H9 (cell line): Measurements from ENCODE around the gene FHIT. TPM values are rescaled to one million over a fixed set of nuclear protein-coding genes. Genes with fewer than 3 reads are reported as not detected.

ENCODE experiments used
- DNase-seq: peaks from one replicate; pipeline ENCODE4 v3.0.0-alpha.2; 2017
- H2AFZ ChIP-seq: one replicate; pipeline ENCODE4 v1.6.1; 2013; ENCODE audit warnings: mild to moderate bottlenecking, low read length, control low read depth, moderate library complexity
- H2AK5ac ChIP-seq: 2 replicates; pipeline ENCODE4 v1.6.1; 2013; ENCODE audit warnings: low read length, control low read depth, mixed read lengths; ENCODE audit not compliant: insufficient read length
- H2BK120ac ChIP-seq: one replicate; pipeline ENCODE4 v1.6.1; 2013; ENCODE audit warnings: low read depth, mild to moderate bottlenecking, low read length, control low read depth, inconsistent platforms; ENCODE audit not compliant: poor library complexity, severe bottlenecking
- H2BK12ac ChIP-seq: 2 replicates; pipeline ENCODE4 v1.6.1; 2013; ENCODE audit warnings: low read length, control low read depth, mixed read lengths, low read depth; ENCODE audit not compliant: insufficient read length
- H2BK15ac ChIP-seq: 2 replicates; pipeline ENCODE4 v1.6.1; 2013; ENCODE audit warnings: low read depth, low read length, control low read depth
- H2BK20ac ChIP-seq: one replicate; pipeline ENCODE4 v1.6.1; 2013; ENCODE audit warnings: low read depth, mild to moderate bottlenecking, low read length, control low read depth, inconsistent platforms; ENCODE audit not compliant: poor library complexity, severe bottlenecking
- H2BK5ac ChIP-seq: 2 replicates; pipeline ENCODE4 v1.6.1; 2013; ENCODE audit warnings: low read length, control low read depth, mixed read lengths; ENCODE audit not compliant: insufficient read length
- H3K14ac ChIP-seq: 2 replicates; pipeline ENCODE4 v1.6.1; 2013; ENCODE audit warnings: low read length, control low read depth; ENCODE audit not compliant: insufficient read depth
- H3K18ac ChIP-seq: 2 replicates; pipeline ENCODE4 v1.6.1; 2013; ENCODE audit warnings: low read depth, mild to moderate bottlenecking, mixed read lengths, low read length, control low read depth; ENCODE audit not compliant: insufficient read length
- H3K23ac ChIP-seq: 2 replicates; pipeline ENCODE4 v1.6.1; 2013; ENCODE audit warnings: low read length, control low read depth, mixed read lengths, low read depth; ENCODE audit not compliant: insufficient read length
- H3K23me2 ChIP-seq: 2 replicates; pipeline ENCODE4 v1.6.1; 2013; ENCODE audit warnings: low read depth, mild to moderate bottlenecking, mixed read lengths, low read length, control low read depth; ENCODE audit not compliant: insufficient read length, poor library complexity, severe bottlenecking
- H3K27ac ChIP-seq: 2 replicates; pipeline ENCODE4 v1.5.1; 2013; ENCODE audit warnings: low read length, control low read depth, mixed read lengths, low read depth; ENCODE audit not compliant: insufficient read length
- H3K27me3 ChIP-seq: 2 replicates; pipeline ENCODE4 v1.6.1; 2013; ENCODE audit warnings: low read length, control low read depth, inconsistent platforms; ENCODE audit not compliant: insufficient read depth
- H3K4ac ChIP-seq: 2 replicates; pipeline ENCODE4 v1.6.1; 2013; ENCODE audit warnings: low read depth, mild to moderate bottlenecking, control low read depth, inconsistent platforms, low read length, moderate library complexity
- H3K4me1 ChIP-seq: 2 replicates; pipeline ENCODE4 v1.6.1; 2013; ENCODE audit warnings: low read length, control low read depth, inconsistent platforms; ENCODE audit not compliant: insufficient read depth
- H3K4me2 ChIP-seq: 2 replicates; pipeline ENCODE4 v1.6.1; 2013; ENCODE audit warnings: low read length, control low read depth, mixed read lengths; ENCODE audit not compliant: insufficient read length, insufficient read depth
- H3K56ac ChIP-seq: 2 replicates; pipeline ENCODE4 v1.6.1; 2013; ENCODE audit warnings: low read depth, mild to moderate bottlenecking, mixed read lengths, low read length, control low read depth; ENCODE audit not compliant: insufficient read length
- H3K79me1 ChIP-seq: 2 replicates; pipeline ENCODE4 v1.6.1; 2013; ENCODE audit warnings: low read depth, mild to moderate bottlenecking, moderate library complexity, low read length, control low read depth, inconsistent platforms; ENCODE audit not compliant: insufficient read depth, poor library complexity, severe bottlenecking
- H3K79me2 ChIP-seq: 2 replicates; pipeline ENCODE4 v1.6.1; 2013; ENCODE audit warnings: low read length, control low read depth, inconsistent platforms; ENCODE audit not compliant: insufficient read depth
- H3K9ac ChIP-seq: 2 replicates; pipeline ENCODE4 v1.6.1; 2013; ENCODE audit warnings: low read length, control low read depth, mixed read lengths; ENCODE audit not compliant: insufficient read length; ENCODE audit errors: extremely low read depth
- H3K9me3 ChIP-seq: one replicate; pipeline ENCODE4 v1.6.1; 2013; ENCODE audit warnings: low read depth, low read length, inconsistent platforms; ENCODE audit not compliant: control insufficient read depth
- H3T11ph ChIP-seq: one replicate; pipeline ENCODE4 v1.6.1; 2013; ENCODE audit warnings: mild to moderate bottlenecking, low read length, control low read depth, inconsistent platforms
- H4K20me1 ChIP-seq: one replicate; pipeline ENCODE4 v1.6.1; 2013; ENCODE audit not compliant: control insufficient read depth, insufficient read length, insufficient read depth
- H4K5ac ChIP-seq: 2 replicates; pipeline ENCODE4 v1.6.1; 2013; ENCODE audit warnings: low read depth, mild to moderate bottlenecking, mixed read lengths, low read length, control low read depth; ENCODE audit not compliant: insufficient read length
- H4K8ac ChIP-seq: replicated peaks from 2 replicates; pipeline ENCODE4 v1.6.1; 2013; ENCODE audit warnings: low read length, control low read depth, mixed read lengths, low read depth; ENCODE audit not compliant: insufficient read length
- H4K91ac ChIP-seq: 2 replicates; pipeline ENCODE4 v1.6.1; 2013; ENCODE audit warnings: low read depth, mild to moderate bottlenecking, moderate library complexity, mixed read lengths, low read length, control low read depth; ENCODE audit not compliant: insufficient read length
- H3K27ac Mint-ChIP-seq, 3 experiments: 2 replicates in 2 of 3; 3 replicates in 1 of 3; pipeline ENCODE4 v1.8.0; 2020 to 2021; ENCODE audit warnings: mixed read lengths in 3 of 3, mild to moderate bottlenecking in 1 of 3, moderate library complexity in 1 of 3
- H3K27me3 Mint-ChIP-seq: 2 replicates; pipeline ENCODE4 v1.8.0; 2021; ENCODE audit warnings: low read depth, mild to moderate bottlenecking, moderate library complexity, mixed read lengths
- H3K36me3 Mint-ChIP-seq, 3 experiments: 2 replicates in 2 of 3; 3 replicates in 1 of 3; pipeline ENCODE4 v1.8.0; 2020 to 2021; ENCODE audit warnings: low read depth in 3 of 3, mixed read lengths in 3 of 3; ENCODE audit not compliant: insufficient read depth in 1 of 3
- H3K4me1 Mint-ChIP-seq, 2 experiments: 2 replicates each; pipeline ENCODE4 v1.8.0; 2020; ENCODE audit warnings: mixed read lengths in 2 of 2
- H3K4me3 Mint-ChIP-seq, 2 experiments: 2 replicates in 1 of 2; 3 replicates in 1 of 2; pipeline ENCODE4 v1.8.0; 2020 to 2021; ENCODE audit warnings: mild to moderate bottlenecking in 2 of 2, mixed read lengths in 2 of 2, moderate library complexity in 1 of 2
- H3K9me3 Mint-ChIP-seq, 2 experiments: 2 replicates in 1 of 2; 3 replicates in 1 of 2; pipeline ENCODE4 v1.8.0; 2020; ENCODE audit warnings: mild to moderate bottlenecking in 2 of 2, mixed read lengths in 2 of 2, moderate library complexity in 1 of 2
- CTCF ChIP-seq: fragments of 200-600 bp; sonication (generic); conservative IDR thresholded peaks from 3 replicates; pipeline ENCODE4 v1.8.0; 2021; ENCODE audit warnings: antibody characterized with exemption, mild to moderate bottlenecking
- WGBS: extraction: QIAGEN DNeasy Blood & Tissue Kit; methylation state at CpG from one replicate; pipeline ENCODE4 v1.1.7; 2013; ENCODE audit warnings: missing lambda C conversion rate, low lambda C conversion rate, mixed read lengths; ENCODE audit not compliant: insufficient read length; ENCODE audit errors: extremely low coverage; 5-methylcytosine and 5-hydroxymethylcytosine counted together
- total RNA-seq: library from RNA; stranded (reverse); gene quantifications from 2 replicates; pipeline ENCODE4 v1.2.1, GENCODE V29; 2021

FHIT gene
- total RNA-seq, 1 experiment from 2014 or later: 3.0 TPM

- DNase-seq: no peak
- Mint-ChIP-seq H3K9me3 (peaks cover 0 to 2% of the 10 kb centered on the region in 2 experiments; a peak in 2 of 5 replicates), H3K27me3 (no peaks in the 10 kb centered on the region), H3K4me3 (no peak overlapping the region), H3K27ac (no peak overlapping the region), H3K36me3 (peaks cover 0 to 2% (median 0%) of the 10 kb centered on the region in 3 experiments; a peak in 2 of 7 replicates), H3K4me1 (peaks cover 34 to 40% of the 10 kb centered on the region in 2 experiments)
- Histone ChIP-seq H3K23me2 (no peaks in the 10 kb centered on the region), H2BK120ac (no peak overlapping the region), H3K4ac (no peak overlapping the region), H2BK5ac (no peak overlapping the region), H3K79me2 (no peaks in the 10 kb centered on the region), H2BK15ac (no peak overlapping the region), H4K91ac (no peak overlapping the region), H3K18ac (no peak overlapping the region), H3K4me2 (no peak overlapping the region), H4K20me1 (no peaks in the 10 kb centered on the region), H3K9me3 (no peaks in the 10 kb centered on the region), H3K79me1 (no peaks in the 10 kb centered on the region), H3K56ac (no peak overlapping the region), H2BK12ac (no peak overlapping the region), H3K27ac (no peak overlapping the region), H3K4me1 (no peaks in the 10 kb centered on the region), H3T11ph (no peak overlapping the region), H3K27me3 (no peaks in the 10 kb centered on the region), H2AFZ (no peak overlapping the region), H4K5ac (no peak overlapping the region), H3K9ac (no peak overlapping the region), H2BK20ac (no peak overlapping the region), H2AK5ac (no peak overlapping the region), H3K14ac (no peak overlapping the region), H3K23ac (no peak overlapping the region), H4K8ac (no peak overlapping the region)
- TF ChIP-seq CTCF: no peak
- no CpG with 5 or more reads among the region's 1 CpG for WGBS
These were observed 1238.0 kb downstream of the FHIT start for GRCh38 chr3:60013241-60013640.
